GM15510 (cell line): ENCODE data around the gene OSBPL3.

Experiments
- POLR2A ChIP-seq: IDR thresholded peaks from 3 replicates; pipeline ENCODE4 v1.6.1; 2011; ENCODE audit warnings: borderline replicate concordance; ENCODE audit not compliant: insufficient read length; ENCODE audit errors: extremely low read depth

OSBPL3 gene

GRCh38 chr7:24885305-24885704 lies 94.7 kb downstream of the OSBPL3 start:
- no peak for TF ChIP-seq POLR2A

DNA sequence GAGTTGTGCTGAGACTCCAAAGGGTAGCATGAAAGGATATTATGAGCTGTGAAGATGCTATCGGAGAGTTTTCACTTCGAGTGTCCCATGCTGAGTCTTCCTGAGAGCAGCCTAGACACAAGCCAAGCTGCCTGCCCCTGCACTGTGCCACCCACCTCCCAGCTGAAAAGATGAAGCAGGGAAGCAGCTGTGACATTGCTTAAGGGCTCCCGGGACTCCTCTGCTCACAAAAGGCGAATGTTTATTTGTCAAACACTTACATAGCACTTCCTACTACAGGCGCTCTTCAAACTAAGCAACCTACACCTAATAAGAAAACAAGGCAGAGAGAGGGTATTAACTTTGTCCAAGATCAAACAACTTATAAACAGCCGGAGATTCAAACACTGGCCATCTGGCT lies 95.6 kb downstream of the OSBPL3 start:
- TF ChIP-seq POLR2A = no peak

DNA sequence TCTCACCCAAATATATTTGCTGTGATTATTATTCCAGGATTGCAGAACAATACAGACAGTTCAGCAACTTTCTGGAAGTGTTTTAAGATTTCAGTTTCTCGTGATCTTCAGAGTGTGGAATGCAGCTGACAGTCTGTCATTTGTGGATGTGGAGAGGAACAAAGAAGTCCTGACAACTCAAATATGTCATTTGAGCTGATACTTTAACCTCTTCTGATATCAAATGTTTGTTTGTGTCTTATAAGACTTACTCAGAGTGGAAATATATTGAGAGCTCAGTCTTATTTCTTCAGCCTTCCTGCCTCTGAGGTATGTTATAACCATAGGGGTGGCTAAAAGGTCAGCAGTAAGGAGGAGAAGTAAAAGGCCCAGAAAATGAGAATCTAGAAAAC lies 96.4 kb downstream of the OSBPL3 start:
- TF ChIP-seq POLR2A = no peak

- no peak for TF ChIP-seq POLR2A
Observed at GRCh38 chr7:24882989-24883621, 96.9 kb downstream of the OSBPL3 start.

GRCh38 chr7:24881623-24882022 lies 98.4 kb downstream of the OSBPL3 start:
- no peak for TF ChIP-seq POLR2A

DNA sequence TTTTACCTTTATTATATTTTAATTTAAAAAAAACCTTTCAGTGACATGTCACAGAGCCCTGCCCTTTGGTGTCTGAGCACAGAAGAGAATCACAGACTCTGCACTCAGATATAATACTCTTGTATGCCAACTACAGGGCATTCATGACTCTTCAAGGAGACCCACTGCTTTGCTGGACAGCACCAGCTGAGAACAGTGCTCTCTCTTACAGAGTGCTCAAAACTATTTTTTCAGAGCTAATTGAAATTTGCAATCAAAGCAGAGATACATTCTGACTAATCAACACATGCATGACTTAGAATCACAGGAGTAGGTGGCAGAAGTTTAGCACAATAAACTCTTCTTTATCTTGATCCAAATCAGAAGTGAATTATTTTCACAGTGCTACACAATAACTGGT lies 99.1 kb downstream of the OSBPL3 start:
- no peak for TF ChIP-seq POLR2A

- TF ChIP-seq POLR2A = no peak
Observed at GRCh38 chr7:24879291-24879690, 100.7 kb downstream of the OSBPL3 start.

DNA sequence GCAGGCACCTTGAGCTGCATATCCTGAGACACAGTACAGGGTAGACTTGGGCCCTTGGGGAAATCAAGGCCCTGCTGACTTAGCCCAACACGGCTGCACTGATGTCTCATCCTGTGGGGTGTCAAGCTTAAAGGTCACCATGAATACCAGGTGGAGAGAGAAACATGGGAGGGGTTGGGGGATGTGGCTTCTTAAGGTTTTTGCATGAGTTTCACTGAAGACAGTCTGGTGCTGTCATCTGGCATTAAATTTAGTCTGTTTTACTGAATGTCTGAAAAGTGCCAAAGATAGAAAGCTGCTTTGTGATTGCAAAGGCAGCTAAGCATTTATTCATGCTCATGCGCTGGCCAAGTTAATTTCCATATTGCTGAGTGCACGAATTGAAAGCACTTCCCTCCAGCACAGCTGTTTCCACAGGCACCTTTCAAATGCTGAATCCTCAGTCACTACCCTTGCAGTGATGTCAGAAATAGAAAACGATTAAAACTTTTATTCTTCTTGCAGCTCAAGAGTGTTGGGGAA lies 102.1 kb downstream of the OSBPL3 start:
- TF ChIP-seq POLR2A = no peak

- no peak for TF ChIP-seq POLR2A
Observed at GRCh38 chr7:24874791-24875190, 105.2 kb downstream of the OSBPL3 start.

DNA sequence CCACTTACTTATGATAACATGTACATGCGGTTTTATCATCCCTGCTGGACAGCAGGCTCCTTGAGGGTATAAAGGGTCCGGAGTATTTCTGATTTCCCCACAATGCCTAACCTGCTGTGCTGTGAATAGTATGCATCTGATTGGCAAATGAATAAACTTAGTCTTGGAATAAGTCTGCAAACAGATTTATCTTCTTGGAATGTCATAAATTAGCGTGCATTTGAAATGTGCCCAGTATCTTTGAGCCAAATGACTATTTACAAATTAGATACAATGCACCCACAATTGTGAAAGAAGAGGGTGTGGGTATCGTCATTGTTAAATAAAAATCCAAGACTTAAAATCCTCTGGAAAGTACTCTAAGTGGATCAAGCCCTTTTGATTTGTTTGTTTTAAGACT lies 106.0 kb downstream of the OSBPL3 start:
- no peak for TF ChIP-seq POLR2A

GRCh38 chr7:24871770-24872169 lies 108.2 kb downstream of the OSBPL3 start:
- TF ChIP-seq POLR2A = no peak

GRCh38 chr7:24870766-24871165 lies 109.2 kb downstream of the OSBPL3 start:
- TF ChIP-seq POLR2A = no peak

DNA sequence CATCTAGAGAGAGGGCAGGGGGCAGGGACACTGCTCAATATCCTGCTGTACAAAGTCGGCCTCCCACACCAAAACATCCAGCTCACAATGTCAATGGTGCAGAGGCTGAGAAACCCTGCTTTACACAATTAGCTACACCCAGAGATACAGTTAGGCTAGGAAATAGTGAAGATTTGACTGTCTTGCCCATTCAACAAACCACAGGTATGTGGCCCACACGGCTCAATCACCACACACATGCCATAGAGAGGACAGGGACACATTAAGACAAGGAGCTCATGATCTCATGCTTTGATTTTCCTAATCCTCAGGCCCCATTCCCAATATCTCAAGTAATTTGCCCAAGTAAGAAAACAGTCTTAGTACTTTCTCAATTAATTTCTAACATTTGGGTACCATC lies 110.4 kb downstream of the OSBPL3 start:
- no peak for TF ChIP-seq POLR2A

GRCh38 chr7:24868741-24869140 lies 111.2 kb downstream of the OSBPL3 start:
- TF ChIP-seq POLR2A = no peak

- TF ChIP-seq POLR2A = no peak
Observed at GRCh38 chr7:24866004-24866615, 113.9 kb downstream of the OSBPL3 start.

- no peak for TF ChIP-seq POLR2A
Observed at GRCh38 chr7:24864214-24864817, 115.7 kb downstream of the OSBPL3 start.

DNA sequence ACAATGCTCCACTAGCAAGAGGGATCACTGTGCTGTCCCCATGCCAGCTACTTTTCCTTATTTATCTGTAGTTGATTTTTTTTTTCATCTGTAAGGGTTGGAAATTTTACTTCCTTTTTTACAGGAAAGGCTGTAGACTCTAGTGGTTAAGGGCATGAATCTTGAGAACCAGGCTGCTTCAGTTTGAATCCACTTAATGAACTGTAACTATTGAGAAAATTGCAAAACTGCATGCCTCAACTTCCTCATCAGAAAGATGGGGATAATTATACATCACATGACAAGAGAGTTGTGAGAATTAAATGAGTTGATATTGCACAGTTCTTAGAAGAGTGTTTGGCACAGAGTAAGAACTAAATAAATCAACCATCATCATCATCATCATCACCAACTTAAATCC lies 116.4 kb downstream of the OSBPL3 start:
- no peak for TF ChIP-seq POLR2A

- no peak for TF ChIP-seq POLR2A
Observed at GRCh38 chr7:24862461-24862860, 117.5 kb downstream of the OSBPL3 start.
